IPS-18a (cell line): ENCODE data around the gene POLK.
"Not testable (repeated sequence)": the region's sequence is repeated elsewhere in the genome, so short reads cannot be mapped to it uniquely, and the experiment has no call there.

Experiments used
- H3K27ac ChIP-seq: one replicate; pipeline ENCODE4 v1.5.1; 2013; ENCODE audit warnings: low read length
- H3K27me3 ChIP-seq: one replicate; pipeline ENCODE4 v1.6.1; 2013; ENCODE audit warnings: mild to moderate bottlenecking, low read length; ENCODE audit not compliant: control insufficient read depth, insufficient read depth
- H3K36me3 ChIP-seq: one replicate; pipeline ENCODE4 v1.6.1; 2013; ENCODE audit warnings: low read depth, low read length; ENCODE audit not compliant: control insufficient read depth
- H3K4me1 ChIP-seq: one replicate; pipeline ENCODE4 v1.6.1; 2013; ENCODE audit warnings: low read depth, low read length; ENCODE audit not compliant: control insufficient read depth
- H3K4me3 ChIP-seq: one replicate; pipeline ENCODE4 v1.5.1; 2013; ENCODE audit warnings: low read length
- H3K9ac ChIP-seq: one replicate; pipeline ENCODE4 v1.6.1; 2013; ENCODE audit warnings: mild to moderate bottlenecking, low read length, moderate library complexity
- H3K9me3 ChIP-seq: one replicate; pipeline ENCODE4 v1.6.1; 2013; ENCODE audit warnings: low read depth, low read length; ENCODE audit not compliant: control insufficient read depth

The POLK gene

GRCh38 chr5:75526070-75526469 lies 14.4 kb downstream of the POLK start:
- Histone ChIP-seq H3K9ac (no peak overlapping the region), H3K27ac (no peak overlapping the region), H3K36me3 (no peaks in the 10 kb centered on the region), H3K4me3 (no peak overlapping the region), H3K9me3 (peaks cover 5% of the 10 kb centered on the region), H3K4me1 (no peaks in the 10 kb centered on the region), H3K27me3 (no peaks in the 10 kb centered on the region)

- H3K27me3 ChIP-seq: no peaks in the 10 kb centered on the region
- peaks cover 5% of the 10 kb centered on the region for H3K9me3 ChIP-seq
- H3K4me3 ChIP-seq: no peak overlapping the region
- no peak overlapping the region for H3K27ac ChIP-seq
- H3K36me3 ChIP-seq: no peaks in the 10 kb centered on the region
- H3K4me1 ChIP-seq: no peaks in the 10 kb centered on the region
- no peak overlapping the region for H3K9ac ChIP-seq
Observed at GRCh38 chr5:75529185-75529584, 17.5 kb downstream of the POLK start.

DNA sequence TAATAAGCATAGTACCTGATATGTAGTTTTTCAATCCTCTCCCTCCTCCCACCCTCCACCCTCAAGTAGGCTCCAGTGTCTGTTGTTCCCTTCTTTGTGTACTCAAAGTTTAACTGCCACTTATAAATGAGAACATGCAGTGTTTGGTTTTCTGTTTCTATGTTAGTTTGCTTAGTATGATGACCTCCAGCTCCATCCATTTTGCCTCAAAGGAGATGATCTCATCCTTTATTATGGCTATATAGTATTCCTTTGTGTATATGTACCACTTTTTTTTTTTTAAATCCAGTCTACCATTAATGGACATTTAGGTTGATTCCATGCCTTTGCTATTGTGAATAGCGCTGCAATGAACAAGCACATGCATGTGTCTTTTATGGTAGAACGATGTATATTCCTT lies 20.5 kb downstream of the POLK start:
- no peak overlapping the region for H3K27ac ChIP-seq
- H3K36me3 ChIP-seq: no peaks in the 10 kb centered on the region
- no peak overlapping the region for H3K4me3 ChIP-seq
- no peaks in the 10 kb centered on the region for H3K27me3 ChIP-seq
- peaks cover 5% of the 10 kb centered on the region for H3K9me3 ChIP-seq
- no peak overlapping the region for H3K9ac ChIP-seq
- peaks cover 7% of the 10 kb centered on the region for H3K4me1 ChIP-seq

DNA sequence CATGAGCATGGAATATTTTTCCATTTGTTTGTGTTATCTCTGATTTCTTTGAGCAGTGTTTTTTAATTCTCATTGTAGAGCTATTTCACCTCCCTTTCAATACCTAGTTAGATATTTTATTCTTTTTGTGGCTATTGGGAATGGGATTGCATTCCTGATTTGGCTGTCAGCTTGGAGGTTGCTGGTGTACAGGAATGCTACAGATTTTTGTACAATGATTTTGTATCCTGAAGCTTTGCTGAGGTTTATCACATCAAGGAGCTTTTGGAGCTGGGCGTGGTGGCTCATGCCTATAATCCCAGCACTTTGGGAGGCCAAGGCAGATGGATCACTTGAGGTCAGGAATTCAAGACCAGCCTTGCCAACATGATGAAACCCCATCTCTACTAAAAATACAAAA lies 22.0 kb downstream of the POLK start:
- not testable (repeated sequence) for H3K9ac ChIP-seq, H3K36me3 ChIP-seq

DNA sequence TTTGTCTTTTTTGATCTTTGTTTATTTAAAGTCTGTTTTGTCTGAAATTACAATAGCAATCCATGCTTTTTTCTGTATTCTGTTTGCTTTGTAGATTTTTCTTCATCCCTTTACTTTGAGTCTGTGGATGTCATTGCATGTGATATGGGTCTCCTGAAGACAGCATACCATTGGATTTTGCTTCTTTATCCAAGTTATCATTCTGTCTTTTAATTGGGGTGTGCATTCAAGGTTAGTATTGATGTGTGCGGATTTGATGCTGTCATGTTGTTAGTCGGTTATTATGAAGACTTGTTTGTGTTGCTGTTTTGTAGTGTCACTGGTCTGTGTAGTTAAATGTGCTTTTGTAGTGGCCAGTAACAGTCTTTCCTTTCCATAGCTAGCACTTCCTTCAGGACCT lies 23.0 kb downstream of the POLK start:
- H3K4me1 ChIP-seq: peaks cover 7% of the 10 kb centered on the region
- no peak overlapping the region for H3K27ac ChIP-seq

More for the DNA sequence above, 22.0 kb downstream of the POLK start:
- not testable (repeated sequence) for H3K9me3 ChIP-seq, H3K4me1 ChIP-seq, H3K27ac ChIP-seq, H3K27me3 ChIP-seq, H3K4me3 ChIP-seq

DNA sequence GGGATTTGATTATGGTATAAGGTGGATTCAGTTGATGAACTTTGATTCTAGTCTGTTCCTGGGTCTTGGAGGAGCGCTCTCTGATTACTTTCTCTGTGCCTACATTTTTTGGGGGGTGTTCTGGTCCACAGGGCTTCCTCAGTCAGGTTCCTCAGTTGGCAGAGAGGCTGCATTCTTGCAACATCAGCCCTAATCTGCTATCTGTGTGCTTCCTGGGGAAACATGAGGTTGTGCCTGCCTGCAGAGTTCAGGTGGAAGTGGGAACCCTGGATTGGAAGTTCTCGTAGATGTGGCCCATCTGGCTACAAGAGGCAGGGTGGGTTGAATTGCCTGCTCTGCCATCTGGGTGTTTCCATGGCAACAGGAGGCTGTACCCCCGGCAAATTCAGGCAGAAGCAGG lies 24.5 kb downstream of the POLK start:
- H3K9ac ChIP-seq: no peak overlapping the region
- no peak overlapping the region for H3K27ac ChIP-seq
- no peaks in the 10 kb centered on the region for H3K36me3 ChIP-seq
- peaks cover 5% of the 10 kb centered on the region for H3K9me3 ChIP-seq
- peaks cover 7% of the 10 kb centered on the region for H3K4me1 ChIP-seq
- no peak overlapping the region for H3K4me3 ChIP-seq
- no peaks in the 10 kb centered on the region for H3K27me3 ChIP-seq

More for the DNA sequence above, 23.0 kb downstream of the POLK start:
- Histone ChIP-seq H3K9me3 (peaks cover 5% of the 10 kb centered on the region), H3K9ac (no peak overlapping the region), H3K36me3 (no peaks in the 10 kb centered on the region), H3K4me3 (no peak overlapping the region), H3K27me3 (no peaks in the 10 kb centered on the region)

DNA sequence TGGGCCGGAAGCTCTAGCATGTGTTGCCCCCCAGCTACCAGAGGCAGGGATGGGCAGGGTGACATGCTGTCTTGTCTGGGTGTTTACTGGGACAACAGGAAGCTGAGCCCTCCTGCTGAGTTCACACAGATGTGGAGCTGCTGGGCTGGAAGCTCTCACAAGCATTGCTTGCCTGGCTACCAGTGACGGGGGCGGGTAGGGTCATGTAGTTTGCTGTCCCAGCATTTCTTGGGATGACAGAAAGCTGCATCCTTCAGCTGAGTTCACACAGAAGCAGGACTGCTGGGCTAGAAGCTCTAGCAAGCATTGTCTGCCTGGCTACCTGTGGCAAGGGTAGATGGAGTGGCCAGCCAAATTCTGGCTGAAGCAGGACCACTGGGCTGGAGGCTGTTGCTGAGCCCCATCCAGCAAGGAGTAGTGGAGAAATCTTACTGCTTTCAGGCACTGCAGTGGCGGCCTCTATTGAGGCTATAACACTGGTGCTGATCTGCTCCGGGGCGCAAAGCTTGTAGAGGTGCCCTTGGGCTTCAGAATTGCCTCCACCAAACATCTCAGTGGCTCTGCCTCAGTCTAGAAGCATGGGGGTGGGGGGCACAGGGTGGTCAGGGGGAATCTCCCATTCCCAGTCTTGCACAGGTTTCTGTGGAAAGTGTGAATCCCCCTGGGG lies 25.1 kb downstream of the POLK start:
- Histone ChIP-seq H3K27me3 (no peaks in the 10 kb centered on the region), H3K9me3 (peaks cover 4% of the 10 kb centered on the region)

DNA sequence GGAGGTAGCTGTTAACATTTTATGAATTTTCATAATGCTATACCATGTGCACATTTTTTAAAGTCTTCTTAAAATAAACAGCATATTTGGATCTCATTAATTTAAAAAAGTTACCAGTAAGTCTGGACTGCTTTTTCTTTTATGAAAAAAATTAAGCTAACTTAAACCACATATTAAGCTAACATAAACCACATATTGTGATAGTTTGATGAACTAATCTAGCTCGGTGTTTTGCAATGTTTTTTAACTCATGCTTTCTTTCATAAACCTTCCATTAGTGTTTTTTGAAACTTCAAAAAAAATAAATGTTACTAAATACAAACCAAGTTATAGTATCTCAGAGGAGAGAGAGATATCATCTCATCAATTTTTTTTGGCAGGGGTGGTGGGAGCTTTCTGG lies 26.5 kb downstream of the POLK start:
- Histone ChIP-seq H3K4me3 (no peak overlapping the region), H3K4me1 (peaks cover 7% of the 10 kb centered on the region), H3K9ac (no peak overlapping the region), H3K36me3 (no peaks in the 10 kb centered on the region), H3K27me3 (no peaks in the 10 kb centered on the region), H3K9me3 (no peaks in the 10 kb centered on the region), H3K27ac (no peak overlapping the region)

More for the DNA sequence above, 25.1 kb downstream of the POLK start:
- Histone ChIP-seq H3K27ac (no peak overlapping the region), H3K36me3 (no peaks in the 10 kb centered on the region), H3K9ac (no peak overlapping the region), H3K4me1 (peaks cover 7% of the 10 kb centered on the region), H3K4me3 (no peak overlapping the region)

DNA sequence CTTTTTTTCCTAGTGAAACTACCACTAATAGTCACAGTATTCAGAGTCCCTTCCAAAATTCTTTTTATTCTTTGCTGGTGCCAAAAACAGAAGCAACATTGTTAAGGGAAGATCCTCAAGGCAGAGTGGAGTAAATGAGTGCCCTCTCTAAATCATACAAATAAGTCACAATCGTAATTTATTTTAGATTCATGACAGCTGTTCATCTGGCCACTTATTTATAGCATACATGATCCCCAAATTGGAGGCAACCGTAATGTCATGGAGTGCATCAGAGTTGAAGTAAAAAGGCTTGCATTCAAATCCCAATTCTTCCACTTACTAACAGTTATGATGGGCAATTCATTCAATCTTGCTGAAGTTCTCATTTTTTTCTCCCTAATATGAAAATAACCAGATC lies 33.4 kb downstream of the POLK start:
- Histone ChIP-seq H3K4me1 (no peaks in the 10 kb centered on the region), H3K9me3 (no peaks in the 10 kb centered on the region), H3K9ac (no peak overlapping the region), H3K4me3 (no peak overlapping the region), H3K27ac (no peak overlapping the region), H3K36me3 (no peaks in the 10 kb centered on the region), H3K27me3 (no peaks in the 10 kb centered on the region)

- Histone ChIP-seq H3K27ac (no peak overlapping the region), H3K27me3 (no peaks in the 10 kb centered on the region), H3K36me3 (no peaks in the 10 kb centered on the region), H3K4me1 (no peaks in the 10 kb centered on the region), H3K9ac (no peak overlapping the region), H3K4me3 (no peak overlapping the region), H3K9me3 (no peaks in the 10 kb centered on the region)
Observed at GRCh38 chr5:75546830-75547229, 35.1 kb downstream of the POLK start.

DNA sequence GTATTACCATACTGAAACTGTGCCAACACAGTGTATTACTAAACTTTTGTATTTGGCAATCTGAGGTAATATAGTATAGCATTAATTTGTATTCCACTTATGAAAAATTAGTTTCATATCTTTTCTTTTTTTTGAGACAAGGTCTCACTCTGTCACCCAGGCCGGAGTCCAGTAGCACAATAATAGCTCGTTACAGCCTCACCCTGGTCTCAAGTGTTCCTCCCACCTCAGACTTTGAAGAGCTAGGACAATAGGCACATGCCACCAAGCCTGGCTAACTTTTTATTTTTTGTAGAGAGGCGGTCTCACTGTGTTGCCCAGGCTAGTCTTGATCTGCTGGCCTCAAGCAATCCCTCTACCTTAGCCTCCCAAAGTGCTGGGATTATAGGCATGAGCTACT lies 36.1 kb downstream of the POLK start:
- Histone ChIP-seq H3K36me3 (peaks cover 6% of the 10 kb centered on the region), H3K9ac (no peak overlapping the region), H3K27ac (no peak overlapping the region), H3K9me3 (no peaks in the 10 kb centered on the region), H3K4me1 (no peaks in the 10 kb centered on the region), H3K27me3 (no peaks in the 10 kb centered on the region), H3K4me3 (no peak overlapping the region)

- Histone ChIP-seq H3K27ac (no peak overlapping the region), H3K9ac (no peak overlapping the region), H3K36me3 (peaks cover 8% of the 10 kb centered on the region), H3K9me3 (no peaks in the 10 kb centered on the region), H3K4me1 (no peaks in the 10 kb centered on the region), H3K4me3 (no peak overlapping the region), H3K27me3 (no peaks in the 10 kb centered on the region)
Observed at GRCh38 chr5:75550597-75550996, 38.9 kb downstream of the POLK start.
